ENCODE measurements around the gene GLB1L3. TPM values are rescaled to one million over a fixed set of nuclear protein-coding genes. Genes with fewer than 3 reads are reported as not detected.

GLB1L3 gene
- total RNA-seq, 1 experiment from 2014 or later = 0.17 TPM

DNA sequence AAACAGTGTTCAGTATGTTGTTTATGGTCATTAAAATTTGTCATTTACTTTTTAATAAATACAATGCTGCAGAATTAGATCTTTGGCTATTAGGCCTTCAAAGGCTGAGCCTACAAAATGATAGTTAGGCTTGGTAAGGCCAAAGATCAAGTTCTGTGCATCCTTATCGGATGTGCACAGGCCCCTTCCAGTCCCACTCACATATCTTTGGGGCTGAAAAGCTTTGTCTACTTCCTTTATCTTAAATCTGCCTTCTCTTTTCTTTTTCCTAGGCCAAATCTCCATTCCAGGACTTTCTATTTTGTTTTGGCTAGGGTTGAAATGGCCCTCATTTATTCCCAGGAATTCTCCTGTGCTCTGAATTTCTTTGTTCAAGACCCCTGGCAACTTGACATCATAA is 52.3 kb downstream of the GLB1L3 start:
- no TSS peak for BruUV-seq (replicated peaks)
- no peaks in the 10 kb centered on the region for H3K9me3 ChIP-seq (ENCODE audit: low read depth, low read length, poor library complexity, severe bottlenecking)
- CTCF ChIA-PET = no interaction called here
- intact Hi-C loops (cut with micrococcal nuclease; ENCODE audit: unreplicated experiment) = no loop called here
- H3K36me3 ChIP-seq (ENCODE audit: insufficient read depth, low read length, poor library complexity, severe bottlenecking) = no peaks in the 10 kb centered on the region
- no peak for DNase-seq (ENCODE audit: low spot score)
- H3K4me3 ChIP-seq (ENCODE audit: low read depth, low read length, poor library complexity, severe bottlenecking) = no peak overlapping the region
- no peak for TF ChIP-seq EZH2 (IDR thresholded peaks at IDR 0.05; ENCODE audit: borderline replicate concordance, low read depth, low read length, poor library complexity, severe bottlenecking)
- TF ChIP-seq, protein P1, sequence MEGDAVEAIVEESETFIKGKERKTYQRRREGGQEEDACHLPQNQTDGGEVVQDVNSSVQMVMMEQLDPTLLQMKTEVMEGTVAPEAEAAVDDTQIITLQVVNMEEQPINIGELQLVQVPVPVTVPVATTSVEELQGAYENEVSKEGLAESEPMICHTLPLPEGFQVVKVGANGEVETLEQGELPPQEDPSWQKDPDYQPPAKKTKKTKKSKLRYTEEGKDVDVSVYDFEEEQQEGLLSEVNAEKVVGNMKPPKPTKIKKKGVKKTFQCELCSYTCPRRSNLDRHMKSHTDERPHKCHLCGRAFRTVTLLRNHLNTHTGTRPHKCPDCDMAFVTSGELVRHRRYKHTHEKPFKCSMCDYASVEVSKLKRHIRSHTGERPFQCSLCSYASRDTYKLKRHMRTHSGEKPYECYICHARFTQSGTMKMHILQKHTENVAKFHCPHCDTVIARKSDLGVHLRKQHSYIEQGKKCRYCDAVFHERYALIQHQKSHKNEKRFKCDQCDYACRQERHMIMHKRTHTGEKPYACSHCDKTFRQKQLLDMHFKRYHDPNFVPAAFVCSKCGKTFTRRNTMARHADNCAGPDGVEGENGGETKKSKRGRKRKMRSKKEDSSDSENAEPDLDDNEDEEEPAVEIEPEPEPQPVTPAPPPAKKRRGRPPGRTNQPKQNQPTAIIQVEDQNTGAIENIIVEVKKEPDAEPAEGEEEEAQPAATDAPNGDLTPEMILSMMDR (conservative IDR thresholded peaks at IDR 0.05; ENCODE audit: low read depth, low read length) = no peak
- H3K27ac ChIP-seq (ENCODE audit: low read depth, low read length, poor library complexity, severe bottlenecking) = no peak overlapping the region
- H3K27me3 ChIP-seq (replicated peaks; ENCODE audit: insufficient read depth, low read depth, low read length, poor library complexity) = peaks cover 6% of the 10 kb centered on the region
- POLR2A ChIA-PET (ENCODE audit: low non-redundant PET) = no interaction called here
- H3K4me1 ChIP-seq (ENCODE audit: insufficient read depth, low read length, poor library complexity, severe bottlenecking) = peaks cover 10% of the 10 kb centered on the region

DNA sequence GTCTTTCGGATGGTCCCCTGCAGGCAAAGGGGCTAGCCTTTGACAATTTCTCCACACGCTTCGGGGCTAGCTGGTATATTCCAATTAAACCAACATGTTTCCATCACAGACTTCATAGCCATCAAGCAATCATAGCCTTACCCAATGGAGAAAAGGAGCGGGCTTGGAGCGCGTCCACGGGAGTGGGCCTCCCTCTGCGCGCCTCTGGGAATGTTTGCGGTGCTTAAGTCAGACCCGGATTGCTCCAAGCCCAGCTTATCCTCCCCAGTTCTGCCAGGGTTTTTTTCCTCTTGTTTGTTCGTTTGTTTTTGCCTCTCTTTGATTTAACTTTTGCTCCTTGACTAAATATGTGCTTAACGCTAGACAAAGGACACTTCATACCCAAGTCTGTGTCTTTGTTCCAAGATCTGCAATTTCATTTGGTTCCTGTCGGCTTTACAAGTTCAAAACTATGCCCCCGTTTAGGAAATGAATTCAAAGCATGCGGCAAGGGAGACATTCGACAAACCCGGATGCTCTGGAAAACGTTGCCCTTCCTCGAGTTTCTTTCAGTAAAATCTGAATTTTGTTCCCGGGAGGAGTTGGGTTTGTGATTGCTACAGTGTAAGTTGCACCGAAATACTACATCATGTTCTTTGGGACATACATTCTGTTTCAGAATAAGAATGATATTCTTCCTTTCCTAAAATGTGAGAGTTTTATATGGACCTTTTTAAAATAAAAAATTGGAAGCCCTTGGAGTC is 54.6 kb downstream of the GLB1L3 start:
- intact Hi-C loops (cut with micrococcal nuclease; ENCODE audit: unreplicated experiment) = no loop called here
- DNase-seq (ENCODE audit: low spot score) = no peak
- H3K9me3 ChIP-seq (ENCODE audit: low read depth, low read length, poor library complexity, severe bottlenecking) = no peaks in the 10 kb centered on the region
- TF ChIP-seq, protein P1 (conservative IDR thresholded peaks at IDR 0.05; ENCODE audit: low read depth, low read length) = no peak
- TF ChIP-seq EZH2 (IDR thresholded peaks at IDR 0.05; ENCODE audit: borderline replicate concordance, low read depth, low read length, poor library complexity, severe bottlenecking) = no peak
- no peak overlapping the region for H3K27ac ChIP-seq (ENCODE audit: low read depth, low read length, poor library complexity, severe bottlenecking)
- peak overlapping the region; percentile 36 for H3K4me3 ChIP-seq (ENCODE audit: low read depth, low read length, poor library complexity, severe bottlenecking)
- no peaks in the 10 kb centered on the region for H3K27me3 ChIP-seq (replicated peaks; ENCODE audit: insufficient read depth, low read depth, low read length, poor library complexity)
- H3K4me1 ChIP-seq (ENCODE audit: insufficient read depth, low read length, poor library complexity, severe bottlenecking) = peaks cover 10% of the 10 kb centered on the region
- CTCF ChIA-PET = no interaction called here
- BruUV-seq (replicated peaks) = no TSS peak
- POLR2A ChIA-PET (ENCODE audit: low non-redundant PET) = no interaction called here
- H3K36me3 ChIP-seq (ENCODE audit: insufficient read depth, low read length, poor library complexity, severe bottlenecking) = no peaks in the 10 kb centered on the region

DNA sequence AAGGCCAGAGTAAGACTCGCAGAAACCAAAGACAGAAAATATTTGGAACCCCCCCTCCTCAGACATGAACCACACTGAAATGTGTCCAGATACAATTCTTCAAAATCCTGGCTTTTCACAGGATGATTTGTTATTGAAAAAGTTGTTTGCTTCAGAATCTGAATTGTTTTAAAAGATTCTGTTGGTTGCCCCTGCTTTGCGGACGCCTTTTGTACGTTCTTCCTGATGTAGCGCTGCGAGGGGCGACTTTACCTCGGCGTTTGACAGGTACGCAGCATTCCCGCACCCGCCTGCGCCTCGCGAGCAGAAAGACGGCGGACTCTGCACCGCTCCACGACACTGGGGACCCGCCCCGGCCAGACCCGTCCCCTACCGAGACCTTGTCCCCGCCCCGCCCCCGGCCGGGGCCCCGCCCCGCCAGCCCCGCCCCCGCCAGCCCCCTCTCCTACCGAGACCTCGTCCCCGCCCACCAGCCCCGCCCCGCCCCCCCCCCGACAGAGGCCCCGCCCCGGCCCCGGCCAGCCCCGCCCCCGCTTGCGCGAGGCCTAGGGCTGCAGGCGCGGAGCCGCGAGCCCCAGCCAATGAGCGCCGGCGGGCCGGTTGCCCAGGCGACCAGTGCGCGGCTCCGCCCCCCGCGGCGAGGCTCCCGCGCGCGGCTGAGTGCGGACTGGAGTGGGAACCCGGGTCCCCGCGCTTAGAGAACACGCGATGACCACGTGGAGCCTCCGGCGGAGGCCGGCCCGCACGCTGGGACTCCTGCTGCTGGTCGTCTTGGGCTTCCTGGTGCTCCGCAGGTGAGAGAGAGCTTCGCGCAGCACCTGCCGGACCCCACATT is 55.4 kb downstream of the GLB1L3 start, which contains the start of gene GLB1L2:
GLB1L2 (plus strand) TSS at position 635 of the 835 bp plus-strand sequence; CDS start at position 709, 74 bp downstream.
- ChIA-PET POLR2A (ENCODE audit: low non-redundant PET) (no interaction called here), CTCF (no interaction called here)
- peak; percentile 87 for DNase-seq (ENCODE audit: low spot score)
- Histone ChIP-seq H3K27me3 (replicated peaks; ENCODE audit: insufficient read depth, low read depth, low read length, poor library complexity) (no peaks in the 10 kb centered on the region), H3K9me3 (ENCODE audit: low read depth, low read length, poor library complexity, severe bottlenecking) (no peaks in the 10 kb centered on the region), H3K36me3 (ENCODE audit: insufficient read depth, low read length, poor library complexity, severe bottlenecking) (no peaks in the 10 kb centered on the region), H3K27ac (ENCODE audit: low read depth, low read length, poor library complexity, severe bottlenecking) (no peak within 1 kb of the TSS), H3K4me3 (ENCODE audit: low read depth, low read length, poor library complexity, severe bottlenecking) (peak within 1 kb of the TSS; percentile 53), H3K4me1 (ENCODE audit: insufficient read depth, low read length, poor library complexity, severe bottlenecking) (peaks cover 10% of the 10 kb centered on the region)
- no TSS peak for BruUV-seq (replicated peaks)
- intact Hi-C loops (cut with micrococcal nuclease; ENCODE audit: unreplicated experiment) = no loop called here
- TF ChIP-seq EZH2 (IDR thresholded peaks at IDR 0.05; ENCODE audit: borderline replicate concordance, low read depth, low read length, poor library complexity, severe bottlenecking) = no peak
- TF ChIP-seq, protein P1 (conservative IDR thresholded peaks at IDR 0.05; ENCODE audit: low read depth, low read length) = no peak
